Breast epithelium (tissue), 3 donors: Measurements from ENCODE around the gene MMP13.

ENCODE experiments used
- POLR2AphosphoS5 ChIP-seq, 3 donors: sonication (generic); formaldehyde crosslinking; IDR thresholded peaks; one replicate each; pipeline ENCODE4 v1.6.1; 2017; ENCODE audit warnings: antibody characterized with exemption in 3 of 3
- TF ChIP-seq, protein P1 (sequence below), 3 donors: fragments of 450-650 bp; IDR thresholded peaks; one replicate each; pipeline ENCODE4 v1.5.1; 2016 to 2017; ENCODE audit warnings: antibody characterized with exemption in 3 of 3, mild to moderate bottlenecking in 3 of 3, moderate library complexity in 3 of 3

DNA sequence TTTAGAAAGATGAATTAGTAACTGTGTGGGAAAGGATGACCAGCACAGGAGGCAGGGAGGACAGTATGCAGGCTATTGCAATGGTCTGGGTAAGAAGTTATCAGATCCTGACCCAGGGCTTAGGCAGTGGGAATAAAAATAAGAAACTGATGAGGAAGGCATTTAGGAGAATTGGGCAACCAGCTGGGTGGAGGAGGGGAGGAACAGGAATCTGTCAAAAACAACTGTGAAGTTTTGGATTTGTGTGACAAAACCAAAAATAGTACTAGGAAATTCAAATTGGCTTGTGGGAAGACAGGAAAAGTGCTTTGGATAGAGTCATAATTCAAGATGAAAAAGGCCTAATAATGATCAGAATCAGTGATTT lies 27.9 kb downstream of the MMP13 start:
- TF ChIP-seq, protein P1, sequence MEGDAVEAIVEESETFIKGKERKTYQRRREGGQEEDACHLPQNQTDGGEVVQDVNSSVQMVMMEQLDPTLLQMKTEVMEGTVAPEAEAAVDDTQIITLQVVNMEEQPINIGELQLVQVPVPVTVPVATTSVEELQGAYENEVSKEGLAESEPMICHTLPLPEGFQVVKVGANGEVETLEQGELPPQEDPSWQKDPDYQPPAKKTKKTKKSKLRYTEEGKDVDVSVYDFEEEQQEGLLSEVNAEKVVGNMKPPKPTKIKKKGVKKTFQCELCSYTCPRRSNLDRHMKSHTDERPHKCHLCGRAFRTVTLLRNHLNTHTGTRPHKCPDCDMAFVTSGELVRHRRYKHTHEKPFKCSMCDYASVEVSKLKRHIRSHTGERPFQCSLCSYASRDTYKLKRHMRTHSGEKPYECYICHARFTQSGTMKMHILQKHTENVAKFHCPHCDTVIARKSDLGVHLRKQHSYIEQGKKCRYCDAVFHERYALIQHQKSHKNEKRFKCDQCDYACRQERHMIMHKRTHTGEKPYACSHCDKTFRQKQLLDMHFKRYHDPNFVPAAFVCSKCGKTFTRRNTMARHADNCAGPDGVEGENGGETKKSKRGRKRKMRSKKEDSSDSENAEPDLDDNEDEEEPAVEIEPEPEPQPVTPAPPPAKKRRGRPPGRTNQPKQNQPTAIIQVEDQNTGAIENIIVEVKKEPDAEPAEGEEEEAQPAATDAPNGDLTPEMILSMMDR (IDR thresholded peaks at IDR 0.05), result no peak
- TF ChIP-seq POLR2AphosphoS5 (IDR thresholded peaks at IDR 0.05), result no peak
